Measurements from ENCODE around the gene SLC49A3. TPM values are rescaled to one million over a fixed set of nuclear protein-coding genes. Genes with fewer than 3 reads are reported as not detected.

SLC49A3 gene
- total and polyA plus RNA-seq, 2 of the 13 experiments (the other 11 are each of a cell fraction or from before 2014, with no cell fraction given): 0.07 to 0.17 TPM

- no peak overlapping the region for H3K9ac ChIP-seq (ENCODE audit: insufficient read depth, low read depth, low read length)
- in situ Hi-C loops (cut with HindIII; ENCODE audit: extremely low pct_ligation_motif_present, low pct_unique_long_range_greater_than_20kb): no loop called here
- TF ChIP-seq MXD4 (CRISPR knock-in tag; IDR thresholded peaks at IDR 0.05) (no peak), SRSF1 (optimal IDR thresholded peaks at IDR 0.05; ENCODE audit: low read depth, low read length) (no peak), POGK (CRISPR knock-in tag; conservative IDR thresholded peaks at IDR 0.05) (no peak), REPIN1 (CRISPR knock-in tag; IDR thresholded peaks at IDR 0.05; ENCODE audit: borderline replicate concordance, low read depth) (no peak), ATF6 (CRISPR knock-in tag; conservative IDR thresholded peaks at IDR 0.05) (no peak), TGIF2 (CRISPR knock-in tag; IDR thresholded peaks at IDR 0.05) (no peak), NFYC (CRISPR knock-in tag; IDR thresholded peaks at IDR 0.05) (no peak), ARNTL (CRISPR knock-in tag; IDR thresholded peaks at IDR 0.05) (no peak), ATF4 (CRISPR knock-in tag; IDR thresholded peaks at IDR 0.05) (no peak), ZBED4 (CRISPR knock-in tag; IDR thresholded peaks at IDR 0.05; ENCODE audit: borderline replicate concordance) (no peak), ZNF280B (CRISPR knock-in tag; IDR thresholded peaks at IDR 0.05; ENCODE audit: borderline replicate concordance) (no peak), HIC2 (CRISPR knock-in tag; IDR thresholded peaks at IDR 0.05; ENCODE audit: low read depth) (no peak)
Observed at GRCh38 chr4:676871-677235, 12.1 kb downstream of the SLC49A3 start.

More at GRCh38 chr4:676871-677235, 12.1 kb downstream of the SLC49A3 start:
- H3K79me2 ChIP-seq (ENCODE audit: insufficient read depth, low read length): peaks cover 16% of the 10 kb centered on the region
- H3K4me3 ChIP-seq (replicated peaks in 1 of 3; ENCODE audit: insufficient read depth in 1 of 3, low read depth in 2 of 3, low read length in 3 of 3): no peak overlapping the region
- POLR2A ChIA-PET: no interaction called here
- no peaks in the 10 kb centered on the region for H3K9me3 ChIP-seq (ENCODE audit: low read length)
- H2AFZ ChIP-seq (ENCODE audit: low read length): no peak overlapping the region
- no peaks in the 10 kb centered on the region for H3K27me3 ChIP-seq (ENCODE audit: control insufficient read depth in 1 of 2, insufficient read depth in 2 of 2, low read length in 2 of 2)
- peaks cover 77% of the 10 kb centered on the region for H3K4me1 ChIP-seq (ENCODE audit: insufficient read depth, low read length)
- CTCF ChIA-PET (ENCODE audit: low intra/inter-chr PET ratio, low total read pairs): no interaction called here
- intact Hi-C loops (cut with micrococcal nuclease; ENCODE audit: unreplicated experiment): loop anchor here (10.0 kb wide), 1 partner anchor 202 kb away; no protein-coding TSS in a partner anchor
- ATAC-seq (no peak), FAIRE-seq (no peak), DNase-seq (ENCODE audit: low spot score) (no peak)
- no peak overlapping the region for H3K4me2 ChIP-seq (ENCODE audit: low read depth, low read length)
- H4K20me1 ChIP-seq (ENCODE audit: insufficient read depth, low read length): no peaks in the 10 kb centered on the region; the same call in 1 of the 2 replicates
- no CpG with 5 or more reads among the region's 8 CpGs for WGBS (ENCODE audit: low lambda C conversion rate)
- peaks cover 1 to 6% of the 10 kb centered on the region in 2 experiments; a peak in 4 of 5 replicates for H3K36me3 ChIP-seq (replicated peaks in 1 of 2; ENCODE audit: control insufficient read depth in 1 of 2, insufficient read depth in 2 of 2, low read length in 2 of 2)
- no TSS peak for BruUV-seq (replicated peaks)
- no peak overlapping the region for H3K27ac ChIP-seq (ENCODE audit: extremely low read length, insufficient read depth, low read length)
